K562 (cell line): ENCODE results near the gene LMOD1. TPM values are rescaled to one million over a fixed set of nuclear protein-coding genes. Genes with fewer than 3 reads are reported as not detected.
A peak's percentile ranks its signal among the peaks of the same experiment; 100 is the strongest.

Experiments
- CREB1 ChIP-seq, 2 experiments: sonication (generic) in 1 of 2; formaldehyde crosslinking in 1 of 2; IDR thresholded peaks; 2 replicates each; pipeline versions ENCODE4 v1.6.1 to v1.8.0; 2012 to 2022; ENCODE audit warnings: inconsistent platforms in 1 of 2, mild to moderate bottlenecking in 1 of 2, missing genetic modification reagents in 1 of 2, moderate library complexity in 1 of 2
- CTCF ChIP-seq, 3 experiments: IDR thresholded peaks in 2 of 3; conservative IDR thresholded peaks in 1 of 3; 2 replicates each; pipeline ENCODE4 v1.5.1; 2011 to 2012; ENCODE audit warnings: low read length in 3 of 3, mild to moderate bottlenecking in 3 of 3, control low read depth in 2 of 3, improper control_type of control experiment in 1 of 3, inconsistent platforms in 1 of 3, low read depth in 1 of 3, mixed read lengths in 1 of 3, moderate library complexity in 1 of 3; ENCODE audit not compliant: insufficient read depth in 2 of 3
- FOSL1 ChIP-seq: fragments of 200-800 bp; sonication (Bioruptor generic); conservative IDR thresholded peaks from 2 replicates; pipeline ENCODE4 v1.6.1; 2016; ENCODE audit warnings: missing genetic modification characterization, missing compliant biosample characterization
- GATAD2B ChIP-seq: fragments of 450-650 bp; IDR thresholded peaks from 2 replicates; pipeline ENCODE4 v1.6.1; 2017; ENCODE audit warnings: mild to moderate bottlenecking, borderline replicate concordance
- HDAC8 ChIP-seq: fragments of 450-650 bp; IDR thresholded peaks from 2 replicates; pipeline ENCODE4 v1.6.1; 2016; ENCODE audit warnings: mild to moderate bottlenecking, missing genetic modification characterization, moderate library complexity, missing compliant biosample characterization
- HOXB6 ChIP-seq: fragments of 250-450 bp; sonication (Bioruptor Pico); IDR thresholded peaks from 2 replicates; pipeline ENCODE4 v1.5.1; 2022; ENCODE audit warnings: mild to moderate bottlenecking, borderline replicate concordance
- JUND ChIP-seq, 2 experiments: IDR thresholded peaks; 2 replicates in 1 of 2; 3 replicates in 1 of 2; pipeline ENCODE4 v1.6.1; 2011; ENCODE audit warnings: borderline replicate concordance in 2 of 2, low read depth in 2 of 2, low read length in 2 of 2, improper control_type of control experiment in 1 of 2, missing biosample characterization in 1 of 2, missing genetic modification characterization in 1 of 2, missing genetic modification reagents in 1 of 2
- KDM2B ChIP-seq: fragments of 250-450 bp; sonication (Bioruptor Pico); IDR thresholded peaks from 2 replicates; pipeline ENCODE4 v1.8.0; 2021; ENCODE audit warnings: mild to moderate bottlenecking, moderate library complexity
- MAZ ChIP-seq, 2 experiments: fragments of 450-650 bp in 1 of 2; sonication (generic) in 1 of 2; formaldehyde crosslinking; IDR thresholded peaks in 1 of 2; conservative IDR thresholded peaks in 1 of 2; 2 replicates each; pipeline versions ENCODE4 v1.4.0 to v1.5.0; 2020; ENCODE audit warnings: mild to moderate bottlenecking in 1 of 2, missing genetic modification reagents in 1 of 2
- MEF2D ChIP-seq: conservative IDR thresholded peaks from 2 replicates; pipeline ENCODE4 v1.6.1; 2016; ENCODE audit warnings: low read depth, missing genetic modification characterization, missing compliant biosample characterization
- NFE2 ChIP-seq: IDR thresholded peaks from 2 replicates; pipeline ENCODE4 v1.6.1; 2014; ENCODE audit warnings: antibody characterized with exemption, low read depth
- PHF20 ChIP-seq: fragments of 450-650 bp; IDR thresholded peaks from 2 replicates; pipeline ENCODE4 v1.6.1; 2018; ENCODE audit not compliant: partially characterized antibody
- PTTG1 ChIP-seq: fragments of 450-650 bp; IDR thresholded peaks from 2 replicates; pipeline ENCODE4 v1.6.1; 2016; ENCODE audit warnings: low read depth, mild to moderate bottlenecking, missing genetic modification characterization, missing compliant biosample characterization
- RCOR1 ChIP-seq, 2 experiments: IDR thresholded peaks; 2 replicates each; pipeline ENCODE4 v1.6.1; 2012; ENCODE audit warnings: low read depth in 2 of 2, low read length in 2 of 2, borderline replicate concordance in 1 of 2, improper control_type of control experiment in 1 of 2
- SIN3A ChIP-seq, 2 experiments: fragments of 150-350 bp in 1 of 2; IDR thresholded peaks; 2 replicates each; pipeline ENCODE4 v1.6.1; 2011 to 2016; ENCODE audit warnings: borderline replicate concordance in 2 of 2, low read depth in 2 of 2, low read length in 2 of 2, mild to moderate bottlenecking in 2 of 2, moderate library complexity in 2 of 2; ENCODE audit not compliant: control insufficient read depth in 1 of 2
- SIX5 ChIP-seq, 2 experiments: IDR thresholded peaks; 2 replicates each; pipeline ENCODE4 v1.6.1; 2011; ENCODE audit warnings: low read length in 2 of 2, borderline replicate concordance in 1 of 2, low read depth in 1 of 2, mild to moderate bottlenecking in 1 of 2, moderate library complexity in 1 of 2; ENCODE audit not compliant: insufficient read depth in 1 of 2
- ZNF165 ChIP-seq: fragments of 250-450 bp; sonication (Bioruptor Pico); IDR thresholded peaks from 2 replicates; pipeline ENCODE4 v1.4.0; 2020; ENCODE audit warnings: borderline replicate concordance
- ZNF217 ChIP-seq: sonication (generic); formaldehyde crosslinking; IDR thresholded peaks from 2 replicates; pipeline ENCODE4 v1.8.0; 2022; ENCODE audit warnings: mild to moderate bottlenecking, missing genetic modification reagents
- ZNF589 ChIP-seq: fragments of 200-800 bp; sonication (Bioruptor generic); IDR thresholded peaks from 2 replicates; pipeline ENCODE4 v1.6.1; 2016; ENCODE audit warnings: low read depth, missing genetic modification characterization, missing compliant biosample characterization
- polyA plus RNA-seq, 8 experiments: library from polyadenylated mRNA; depleted of rRNA in 4 of 8; stranded (reverse) in 5 of 8; unstranded in 3 of 8; fragments of >200 nt; fragmentation: Nextera tagmentation in 2 of 8; fragmentation: Illumina TruSeq in 1 of 8; extraction: Ambion mirVana in 2 of 8; extraction: Trizol in 1 of 8; gene quantifications; 2 replicates each; pipeline versions ENCODE4 v1.2.1 to v1.2.3, GENCODE V29; 2011 to 2014; ENCODE audit warnings: inconsistent platforms in 1 of 8, missing spikeins in 1 of 8
- total RNA-seq, 7 experiments: library from RNA; depleted of rRNA in 6 of 7; stranded (reverse); fragments of >200 nt in 6 of 7; fragmentation: Illumina TruSeq in 2 of 7; extraction: Trizol in 2 of 7; gene quantifications; 2 replicates each; pipeline versions ENCODE4 v1.2.1 to v1.2.3, GENCODE V29; 2011 to 2021; ENCODE audit warnings: low replicate concordance in 1 of 7
- TF ChIP-seq, protein P1 (sequence below): fragments of 200-800 bp; sonication (Bioruptor generic); IDR thresholded peaks from 2 replicates; pipeline ENCODE4 v1.6.1; 2016; ENCODE audit warnings: missing genetic modification characterization, missing compliant biosample characterization

Gene LMOD1
- total and polyA plus RNA-seq, 9 of the 15 experiments (the other 6 are each of a cell fraction or from before 2014, with no cell fraction given): 0.03 to 0.54 (median 0.38) TPM; not detected in 1

GRCh38 chr1:201882665-201883132 is 63.6 kb downstream of the LMOD1 start (continued):
- TF ChIP-seq, protein P1, sequence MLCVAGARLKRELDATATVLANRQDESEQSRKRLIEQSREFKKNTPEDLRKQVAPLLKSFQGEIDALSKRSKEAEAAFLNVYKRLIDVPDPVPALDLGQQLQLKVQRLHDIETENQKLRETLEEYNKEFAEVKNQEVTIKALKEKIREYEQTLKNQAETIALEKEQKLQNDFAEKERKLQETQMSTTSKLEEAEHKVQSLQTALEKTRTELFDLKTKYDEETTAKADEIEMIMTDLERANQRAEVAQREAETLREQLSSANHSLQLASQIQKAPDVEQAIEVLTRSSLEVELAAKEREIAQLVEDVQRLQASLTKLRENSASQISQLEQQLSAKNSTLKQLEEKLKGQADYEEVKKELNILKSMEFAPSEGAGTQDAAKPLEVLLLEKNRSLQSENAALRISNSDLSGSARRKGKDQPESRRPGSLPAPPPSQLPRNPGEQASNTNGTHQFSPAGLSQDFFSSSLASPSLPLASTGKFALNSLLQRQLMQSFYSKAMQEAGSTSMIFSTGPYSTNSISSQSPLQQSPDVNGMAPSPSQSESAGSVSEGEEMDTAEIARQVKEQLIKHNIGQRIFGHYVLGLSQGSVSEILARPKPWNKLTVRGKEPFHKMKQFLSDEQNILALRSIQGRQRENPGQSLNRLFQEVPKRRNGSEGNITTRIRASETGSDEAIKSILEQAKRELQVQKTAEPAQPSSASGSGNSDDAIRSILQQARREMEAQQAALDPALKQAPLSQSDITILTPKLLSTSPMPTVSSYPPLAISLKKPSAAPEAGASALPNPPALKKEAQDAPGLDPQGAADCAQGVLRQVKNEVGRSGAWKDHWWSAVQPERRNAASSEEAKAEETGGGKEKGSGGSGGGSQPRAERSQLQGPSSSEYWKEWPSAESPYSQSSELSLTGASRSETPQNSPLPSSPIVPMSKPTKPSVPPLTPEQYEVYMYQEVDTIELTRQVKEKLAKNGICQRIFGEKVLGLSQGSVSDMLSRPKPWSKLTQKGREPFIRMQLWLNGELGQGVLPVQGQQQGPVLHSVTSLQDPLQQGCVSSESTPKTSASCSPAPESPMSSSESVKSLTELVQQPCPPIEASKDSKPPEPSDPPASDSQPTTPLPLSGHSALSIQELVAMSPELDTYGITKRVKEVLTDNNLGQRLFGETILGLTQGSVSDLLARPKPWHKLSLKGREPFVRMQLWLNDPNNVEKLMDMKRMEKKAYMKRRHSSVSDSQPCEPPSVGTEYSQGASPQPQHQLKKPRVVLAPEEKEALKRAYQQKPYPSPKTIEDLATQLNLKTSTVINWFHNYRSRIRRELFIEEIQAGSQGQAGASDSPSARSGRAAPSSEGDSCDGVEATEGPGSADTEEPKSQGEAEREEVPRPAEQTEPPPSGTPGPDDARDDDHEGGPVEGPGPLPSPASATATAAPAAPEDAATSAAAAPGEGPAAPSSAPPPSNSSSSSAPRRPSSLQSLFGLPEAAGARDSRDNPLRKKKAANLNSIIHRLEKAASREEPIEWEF (CRISPR knock-in tag): no peak
- TF ChIP-seq ZNF165 (CRISPR knock-in tag) (no peak), CREB1 (IDR thresholded peaks at IDR 0.05) (peak; percentile 85), CREB1 (CRISPR knock-in tag; IDR thresholded peaks at IDR 0.05) (peak; percentile 83), SIX5 (IDR thresholded peaks at IDR 0.05; ENCODE audit: borderline replicate concordance in 1 of 2, insufficient read depth in 1 of 2, low read depth in 1 of 2, low read length in 2 of 2) (no peak), SIN3A (IDR thresholded peaks at IDR 0.05; ENCODE audit: borderline replicate concordance in 2 of 2, control insufficient read depth in 1 of 2, low read depth in 2 of 2, low read length in 2 of 2) (no peak), ZNF589 (CRISPR knock-in tag) (no peak), RCOR1 (IDR thresholded peaks at IDR 0.05; ENCODE audit: borderline replicate concordance in 1 of 2, low read depth in 2 of 2, low read length in 2 of 2) (0 out of 4 replicates have a peak, but pooled peaks of 1 of the 2 experiments have one; percentile 9), PHF20 (no peak), FOSL1 (no peak; the same call in 1 of the 2 replicates), MAZ (CRISPR knock-in tag; conservative IDR thresholded peaks at IDR 0.05 in 1 of 2, IDR thresholded peaks at IDR 0.05 in 1 of 2) (0 out of 4 replicates have a peak, but pooled peaks of 1 of the 2 experiments have one; percentile 24), CTCF (IDR thresholded peaks at IDR 0.05 in 2 of 3, conservative IDR thresholded peaks at IDR 0.05 in 1 of 3; ENCODE audit: insufficient read depth in 2 of 3, low read depth in 1 of 3, low read length in 3 of 3) (peak; percentile 24 to 42 (median 34); a peak in 4 of 6 replicates), MEF2D (tag) (peak; percentile 80), HOXB6 (CRISPR knock-in tag) (no peak), PTTG1 (tag) (no peak), JUND (IDR thresholded peaks at IDR 0.05; ENCODE audit: borderline replicate concordance, low read depth, low read length) (peak; percentile 63; the same call in 1 of the 2 replicates), JUND (tag; IDR thresholded peaks at IDR 0.05; ENCODE audit: borderline replicate concordance, low read depth, low read length) (peak; percentile 82; the same call in 2 of the 3 replicates), NFE2 (peak; percentile 38; the same call in 1 of the 2 replicates), HDAC8 (tag) (no peak), ZNF217 (CRISPR knock-in tag) (no peak), KDM2B (no peak), GATAD2B (peak; percentile 42; the same call in 1 of the 2 replicates)
